Chondrocyte (in vitro differentiated cells): ENCODE results near the gene CNKSR3. TPM values are rescaled to one million over a fixed set of nuclear protein-coding genes. Genes with fewer than 3 reads are reported as not detected.

ENCODE experiments used
- DNase-seq: peaks from one replicate; pipeline ENCODE4 v3.0.0; 2021; ENCODE audit warnings: mixed read lengths, low spot score
- H3K27ac Mint-ChIP-seq: one replicate; pipeline ENCODE4 v1.8.0; 2021; ENCODE audit warnings: mild to moderate bottlenecking, moderate library complexity, mixed read lengths; ENCODE audit not compliant: unreplicated experiment
- H3K27me3 Mint-ChIP-seq: 2 replicates; pipeline ENCODE4 v1.8.0; 2021; ENCODE audit warnings: low read depth, mixed read lengths
- H3K36me3 Mint-ChIP-seq: 2 replicates; pipeline ENCODE4 v1.8.0; 2021; ENCODE audit warnings: low read depth, mixed read lengths
- H3K4me1 Mint-ChIP-seq: 2 replicates; pipeline ENCODE4 v1.8.0; 2021; ENCODE audit warnings: low read depth, mild to moderate bottlenecking, mixed read lengths
- H3K4me3 Mint-ChIP-seq: one replicate; pipeline ENCODE4 v1.8.0; 2021; ENCODE audit warnings: mild to moderate bottlenecking, moderate library complexity, mixed read lengths; ENCODE audit not compliant: unreplicated experiment
- H3K9me3 Mint-ChIP-seq: 2 replicates; pipeline ENCODE4 v1.8.0; 2021; ENCODE audit warnings: low read depth, mixed read lengths
- total RNA-seq: library from RNA; stranded (reverse); gene quantifications from 3 replicates; pipeline ENCODE4 v1.2.1, GENCODE V29; 2021
- TF ChIP-seq, protein P1 (sequence below): fragments of 200-600 bp; sonication (generic); IDR thresholded peaks from 2 replicates; pipeline ENCODE4 v1.5.0; 2021; ENCODE audit warnings: antibody characterized with exemption, mild to moderate bottlenecking, moderate library complexity

The CNKSR3 gene
- total RNA-seq, 1 donor from 2014 or later, result 14.2 TPM

- H3K36me3 Mint-ChIP-seq, result peaks cover 24% of the 10 kb centered on the region
- DNase-seq, result no peak
- H3K4me1 Mint-ChIP-seq, result peaks cover 16% of the 10 kb centered on the region
- TF ChIP-seq, protein P1, sequence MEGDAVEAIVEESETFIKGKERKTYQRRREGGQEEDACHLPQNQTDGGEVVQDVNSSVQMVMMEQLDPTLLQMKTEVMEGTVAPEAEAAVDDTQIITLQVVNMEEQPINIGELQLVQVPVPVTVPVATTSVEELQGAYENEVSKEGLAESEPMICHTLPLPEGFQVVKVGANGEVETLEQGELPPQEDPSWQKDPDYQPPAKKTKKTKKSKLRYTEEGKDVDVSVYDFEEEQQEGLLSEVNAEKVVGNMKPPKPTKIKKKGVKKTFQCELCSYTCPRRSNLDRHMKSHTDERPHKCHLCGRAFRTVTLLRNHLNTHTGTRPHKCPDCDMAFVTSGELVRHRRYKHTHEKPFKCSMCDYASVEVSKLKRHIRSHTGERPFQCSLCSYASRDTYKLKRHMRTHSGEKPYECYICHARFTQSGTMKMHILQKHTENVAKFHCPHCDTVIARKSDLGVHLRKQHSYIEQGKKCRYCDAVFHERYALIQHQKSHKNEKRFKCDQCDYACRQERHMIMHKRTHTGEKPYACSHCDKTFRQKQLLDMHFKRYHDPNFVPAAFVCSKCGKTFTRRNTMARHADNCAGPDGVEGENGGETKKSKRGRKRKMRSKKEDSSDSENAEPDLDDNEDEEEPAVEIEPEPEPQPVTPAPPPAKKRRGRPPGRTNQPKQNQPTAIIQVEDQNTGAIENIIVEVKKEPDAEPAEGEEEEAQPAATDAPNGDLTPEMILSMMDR, result no peak
- no peak overlapping the region for H3K27ac Mint-ChIP-seq
- peaks cover 5% of the 10 kb centered on the region for H3K9me3 Mint-ChIP-seq
- H3K27me3 Mint-ChIP-seq, result no peaks in the 10 kb centered on the region
- no peak overlapping the region for H3K4me3 Mint-ChIP-seq
Measured at GRCh38 chr6:154426997-154427396, 83.5 kb downstream of the CNKSR3 start.

DNA sequence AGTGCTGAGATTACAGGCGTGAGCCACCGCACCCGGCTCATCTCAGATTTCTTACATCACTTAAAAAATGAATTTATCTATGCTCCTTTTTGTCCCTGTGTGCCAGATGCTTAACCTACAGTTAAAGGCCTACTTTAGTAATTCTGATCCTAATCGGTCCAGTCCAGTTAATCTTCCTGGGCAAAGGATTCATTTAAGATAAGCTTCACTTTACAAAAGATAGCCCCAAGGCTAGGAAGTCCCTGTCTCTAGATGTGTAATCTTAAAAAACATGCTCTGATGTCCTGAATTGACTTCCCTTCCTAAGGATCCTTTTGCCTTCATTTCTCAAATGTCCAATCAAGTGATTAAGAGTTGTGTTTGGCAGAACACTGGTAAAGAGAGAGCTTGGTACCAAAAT lies 85.5 kb downstream of the CNKSR3 start:
- DNase-seq, result no peak
- H3K4me3 Mint-ChIP-seq, result no peak overlapping the region
- peaks cover 16% of the 10 kb centered on the region for H3K4me1 Mint-ChIP-seq
- H3K27me3 Mint-ChIP-seq, result no peaks in the 10 kb centered on the region
- TF ChIP-seq, protein P1, result no peak
- H3K36me3 Mint-ChIP-seq, result peaks cover 31% of the 10 kb centered on the region
- H3K9me3 Mint-ChIP-seq, result peaks cover 2% of the 10 kb centered on the region
- H3K27ac Mint-ChIP-seq, result no peak overlapping the region

DNA sequence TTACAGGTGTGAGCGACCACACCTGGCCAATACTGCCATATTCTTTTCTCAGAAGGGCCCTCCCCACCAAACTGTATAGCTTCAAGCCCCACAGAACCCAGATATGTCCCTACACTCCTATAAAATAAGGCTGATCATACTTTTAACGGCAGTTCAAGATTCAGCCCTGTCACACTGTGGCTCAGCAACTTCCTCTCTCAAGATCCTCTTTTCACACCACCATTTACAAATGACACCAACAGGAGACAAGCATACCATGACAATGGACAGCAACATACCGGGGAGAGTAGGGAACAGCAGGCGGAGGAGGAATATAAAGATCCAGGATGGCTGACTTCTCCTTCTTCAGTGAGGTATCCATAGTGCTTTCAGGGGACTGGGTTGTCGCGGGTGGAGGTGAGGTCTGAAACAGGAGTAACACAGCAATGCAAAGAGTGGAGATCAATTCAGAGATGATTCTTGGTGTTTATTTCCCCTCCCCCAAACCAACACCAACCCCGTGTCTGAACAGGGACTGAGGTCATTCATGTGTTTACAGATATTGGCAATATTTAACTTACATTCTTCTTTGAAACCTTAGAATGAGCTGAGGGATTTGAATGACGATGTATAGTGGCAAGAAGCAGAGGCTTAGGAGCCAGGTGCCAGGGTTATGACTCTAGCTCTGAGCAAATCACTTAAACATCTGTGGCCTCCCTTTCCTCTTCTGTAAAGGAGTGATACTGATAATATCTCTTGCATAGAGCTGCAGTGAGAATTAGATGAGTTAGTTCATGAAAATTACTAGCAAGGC lies 96.3 kb downstream of the CNKSR3 start:
- TF ChIP-seq, protein P1, result no peak
- peaks cover 20% of the 10 kb centered on the region for H3K36me3 Mint-ChIP-seq
- H3K9me3 Mint-ChIP-seq, result no peaks in the 10 kb centered on the region
- H3K27ac Mint-ChIP-seq, result no peak overlapping the region
- no peaks in the 10 kb centered on the region for H3K27me3 Mint-ChIP-seq
- peaks cover 31% of the 10 kb centered on the region for H3K4me1 Mint-ChIP-seq
- no peak for DNase-seq
- H3K4me3 Mint-ChIP-seq, result no peak overlapping the region

GRCh38 chr6:154412106-154412820 lies 98.2 kb downstream of the CNKSR3 start:
- H3K4me3 Mint-ChIP-seq, result no peak overlapping the region
- DNase-seq, result no peak
- peaks cover 40% of the 10 kb centered on the region for H3K4me1 Mint-ChIP-seq
- H3K27me3 Mint-ChIP-seq, result no peaks in the 10 kb centered on the region
- H3K36me3 Mint-ChIP-seq, result peaks cover 12% of the 10 kb centered on the region
- H3K9me3 Mint-ChIP-seq, result no peaks in the 10 kb centered on the region
- TF ChIP-seq, protein P1, result no peak
- peak overlapping the region; percentile 13 for H3K27ac Mint-ChIP-seq

- no peak for DNase-seq
- no peaks in the 10 kb centered on the region for H3K27me3 Mint-ChIP-seq
Measured at GRCh38 chr6:154411076-154411475, 99.4 kb downstream of the CNKSR3 start.

More at GRCh38 chr6:154411076-154411475, 99.4 kb downstream of the CNKSR3 start:
- Mint-ChIP-seq H3K4me1 (peaks cover 44% of the 10 kb centered on the region), H3K27ac (peak overlapping the region; percentile 95), H3K9me3 (no peaks in the 10 kb centered on the region), H3K4me3 (peak overlapping the region; percentile 53), H3K36me3 (peaks cover 15% of the 10 kb centered on the region)
- TF ChIP-seq, protein P1, result no peak
